Measurements from ENCODE around the gene ZNF813. TPM values are rescaled to one million over a fixed set of nuclear protein-coding genes. Genes with fewer than 3 reads are reported as not detected.

ZNF813 gene
- total and polyA plus RNA-seq, 9 of the 15 experiments (the other 6 are each of a cell fraction or from before 2014, with no cell fraction given): 1.3 to 8.0 (median 5.3) TPM

GRCh38 chr19:53431399-53432087 is 36.0 kb upstream of the ZNF813 start, which contains the start of gene ZNF761 (continued):
- no peak for TF ChIP-seq CBFB (CRISPR knock-in tag; IDR thresholded peaks at IDR 0.05)
- peak; percentile 50; the same call in 1 of the 2 replicates for TF ChIP-seq BHLHE40 (IDR thresholded peaks at IDR 0.05; ENCODE audit: low read length)

DNA sequence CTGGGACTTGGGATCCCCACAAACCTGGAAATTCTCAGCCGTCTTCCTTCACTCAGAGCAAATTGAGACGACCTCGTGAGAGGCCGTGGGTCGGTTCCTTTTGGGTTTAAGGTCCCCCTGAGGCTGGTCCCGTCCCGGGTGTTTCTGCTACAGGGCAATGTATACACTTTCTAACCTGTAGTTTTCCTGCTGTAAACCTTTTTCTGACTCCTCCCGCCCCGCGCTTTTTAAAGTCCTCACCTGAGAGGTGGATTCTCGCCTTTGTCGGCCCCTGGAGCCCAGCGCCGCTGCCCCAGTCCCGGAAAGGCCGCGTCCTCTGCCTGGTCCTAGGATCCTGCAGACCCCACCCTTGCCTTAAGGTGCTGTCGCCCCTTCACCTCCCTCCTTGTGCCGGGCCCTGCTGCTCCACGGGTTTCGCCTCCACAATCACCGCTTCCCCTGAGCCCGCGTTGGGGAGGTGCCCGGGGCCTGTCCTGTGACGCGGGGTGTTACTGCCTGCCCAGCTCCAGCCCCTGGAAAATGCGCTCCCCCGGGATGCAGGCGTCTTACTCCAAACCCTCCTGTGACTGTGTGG is 35.4 kb upstream of the ZNF813 start:
- CTCF ChIA-PET (ENCODE audit: low intra/inter-chr PET ratio): no interaction called here
- Histone ChIP-seq H3K27ac (ENCODE audit: extremely low read depth, low read depth, low read length) (peak overlapping the region; percentile 84), H3K9ac (ENCODE audit: insufficient read depth in 1 of 2, low read depth in 2 of 2, low read length in 2 of 2) (peak overlapping the region; percentile 97 to 99), H3K4me1 (replicated peaks in 1 of 2; ENCODE audit: control insufficient read depth in 2 of 2, insufficient read depth in 2 of 2, low read length in 2 of 2) (peaks cover 0 to 10% of the 10 kb centered on the region in 2 experiments; a peak in 2 of 5 replicates), H3K4me2 (ENCODE audit: insufficient read depth, low read length) (peak overlapping the region; percentile 89), H3K9me3 (replicated peaks; ENCODE audit: control insufficient read depth, insufficient read depth, low read depth, low read length) (no peaks in the 10 kb centered on the region), H3K36me3 (ENCODE audit: control insufficient read depth, insufficient read depth, low read length) (peaks cover 38% of the 10 kb centered on the region), H3K79me2 (ENCODE audit: control insufficient read depth, insufficient read depth, low read length) (peaks cover 22% of the 10 kb centered on the region), H3K4me3 (peak overlapping the region; percentile 93), H2AFZ (ENCODE audit: low read depth, low read length) (peak overlapping the region; percentile 89), H4K20me1 (replicated peaks; ENCODE audit: control insufficient read depth, insufficient read depth, low read length) (no peaks in the 10 kb centered on the region), H3K9me1 (ENCODE audit: control insufficient read depth, insufficient read depth, low read length) (no peaks in the 10 kb centered on the region), H3K27me3 (ENCODE audit: control insufficient read depth in 2 of 2, insufficient read depth in 2 of 2, low read length in 2 of 2) (no peaks in the 10 kb centered on the region)
- BruUV-seq (replicated peaks): no TSS peak
- intact Hi-C loops (cut with micrococcal nuclease): no loop called here
- DNase-seq (ENCODE audit: extremely low read depth in 1 of 4, low spot score in 3 of 4): peak; percentile 21 to 40 (median 30)
- peak; percentile 68 for ATAC-seq
- under 1% methylated on average over 30 of the region's 30 CpGs for WGBS (ENCODE audit: insufficient coverage, low coverage, missing lambda C conversion rate)
- FAIRE-seq: no peak
- POLR2A ChIA-PET: interaction anchor here (0.7 kb wide), 1 partner anchor 1634 kb away, joined by 4 read pairs; no protein-coding TSS in a partner anchor
- in situ Hi-C loops (cut with MboI): no loop called here
- TF ChIP-seq RBFOX2 (IDR thresholded peaks at IDR 0.05; ENCODE audit: low read depth, low read length) (peak; percentile 66), HMGXB4 (CRISPR knock-in tag; IDR thresholded peaks at IDR 0.05) (no peak), SRSF7 (optimal IDR thresholded peaks at IDR 0.05; ENCODE audit: low read depth, low read length) (no peak), POLR2G (IDR thresholded peaks at IDR 0.05; ENCODE audit: low read depth, low read length) (peak; percentile 51), STAT5A (IDR thresholded peaks at IDR 0.05; ENCODE audit: borderline replicate concordance, low read length) (no peak), MNT (conservative IDR thresholded peaks at IDR 0.05) (peak; percentile 2 to 31; a peak in 1 of 4 replicates), ZNF12 (CRISPR knock-in tag; IDR thresholded peaks at IDR 0.05) (0 out of 2 replicates have a peak, but pooled peaks have one; percentile 4), FOXK1 (CRISPR knock-in tag; IDR thresholded peaks at IDR 0.05; ENCODE audit: borderline replicate concordance) (0 out of 2 replicates have a peak, but pooled peaks have one; percentile 27), MECOM (CRISPR knock-in tag; IDR thresholded peaks at IDR 0.05) (no peak), GMEB1 (CRISPR knock-in tag; IDR thresholded peaks at IDR 0.05) (0 out of 2 replicates have a peak, but pooled peaks have one; percentile 5), ZNF717 (CRISPR knock-in tag; IDR thresholded peaks at IDR 0.05) (no peak), POLR2A (conservative IDR thresholded peaks at IDR 0.05) (0 out of 2 replicates have a peak, but pooled peaks have one; percentile 43), PHF20 (IDR thresholded peaks at IDR 0.05; ENCODE audit: partially characterized antibody) (peak; percentile 63), PHF8 (IDR thresholded peaks at IDR 0.05; ENCODE audit: borderline replicate concordance, low read length) (peak; percentile 70; the same call in 1 of the 2 replicates)

All from K562 (cell line).